HG03575 (cell line): Measurements from ENCODE around the gene MNT.

Source experiments
- ATAC-seq: cut with Tn5 transposase; IDR thresholded peaks from one replicate; pipeline ENCODE4 v1.9.1; 2021; ENCODE audit not compliant: unreplicated experiment, insufficient number of reproducible peaks, low FRiP score; ENCODE audit errors: extremely low read depth

MNT gene

GRCh38 chr17:2346475-2346874 lies 54.4 kb downstream of the MNT start:
- no peak for ATAC-seq

GRCh38 chr17:2344528-2344927 lies 56.3 kb downstream of the MNT start:
- no peak for ATAC-seq

- ATAC-seq: no peak
Observed at GRCh38 chr17:2343421-2343820, 57.4 kb downstream of the MNT start.

GRCh38 chr17:2338315-2338657 lies 62.6 kb downstream of the MNT start:
- no peak for ATAC-seq

GRCh38 chr17:2337544-2338314 lies 63.1 kb downstream of the MNT start:
- no peak for ATAC-seq

GRCh38 chr17:2336852-2337543 lies 63.9 kb downstream of the MNT start, which contains the start of gene SGSM2:
Gene SGSM2 (plus strand): TSS chr17:2337501. CDS start chr17:2337689, 188 bp downstream.
- no peak for ATAC-seq

- ATAC-seq: no peak
Observed at GRCh38 chr17:2336215-2336851, 64.5 kb downstream of the MNT start, which contains the start of gene TSR1. Gene TSR1 (minus strand): TSS chr17:2336457. CDS start chr17:2336427, 30 bp downstream.

GRCh38 chr17:2335726-2336214 lies 65.1 kb downstream of the MNT start:
- no peak for ATAC-seq
